Bronchial epithelial cell (primary cell): ENCODE data around the gene POMT2. TPM values are rescaled to one million over a fixed set of nuclear protein-coding genes. Genes with fewer than 3 reads are reported as not detected.
A peak's percentile ranks its signal among the peaks of the same experiment; 100 is the strongest.

ENCODE experiments used
- DNase-seq: peaks from one replicate; pipeline ENCODE4 v3.0.0-alpha.2; 2010; ENCODE audit warnings: low read depth
- FAIRE-seq: peaks from 2 replicates; lab custom pipeline; 2011; peaks lifted over from hg19 to GRCh38; lab: Jason Lieb, UNC
- H3K27me3 ChIP-seq: 2 replicates; pipeline ENCODE4 v1.5.1; 2011; ENCODE audit warnings: low read length; ENCODE audit not compliant: control insufficient read depth, insufficient read depth
- H3K36me3 ChIP-seq: 2 replicates; pipeline ENCODE4 v1.5.1; 2011; ENCODE audit warnings: low read length; ENCODE audit not compliant: control insufficient read depth, insufficient read depth
- H3K4me3 ChIP-seq: 2 replicates; pipeline ENCODE4 v1.5.1; 2011; ENCODE audit warnings: mild to moderate bottlenecking, low read depth, low read length, control low read depth
- CTCF ChIP-seq: IDR thresholded peaks from 2 replicates; pipeline ENCODE4 v1.5.1; 2011; ENCODE audit warnings: mild to moderate bottlenecking, moderate library complexity, low read length, control low read depth, inconsistent platforms; ENCODE audit not compliant: insufficient read depth, severe bottlenecking
- total RNA-seq: library from RNA; depleted of rRNA; stranded (reverse); fragments of >200 nt; gene quantifications from 2 replicates; pipeline ENCODE4 v1.2.1, GENCODE V29; 2014

The POMT2 gene
- total RNA-seq, 1 donor from 2014 or later, result 5.8 TPM

- no peak for DNase-seq
- TF ChIP-seq CTCF, result no peak
- no peaks in the 10 kb centered on the region for H3K36me3 ChIP-seq
- no peak overlapping the region for H3K4me3 ChIP-seq
- no peak for FAIRE-seq
- H3K27me3 ChIP-seq, result no peaks in the 10 kb centered on the region
Measured at GRCh38 chr14:77313371-77313770, 7.3 kb downstream of the POMT2 start.

- no peak for FAIRE-seq
- peak; percentile 66 for DNase-seq
- no peaks in the 10 kb centered on the region for H3K27me3 ChIP-seq
- no peak overlapping the region for H3K4me3 ChIP-seq
- H3K36me3 ChIP-seq, result no peaks in the 10 kb centered on the region
- TF ChIP-seq CTCF, result no peak
Measured at GRCh38 chr14:77311217-77311616, 9.5 kb downstream of the POMT2 start.

GRCh38 chr14:77310026-77310425 lies 10.7 kb downstream of the POMT2 start:
- FAIRE-seq, result no peak
- TF ChIP-seq CTCF, result no peak
- no peak for DNase-seq
- Histone ChIP-seq H3K27me3 (no peaks in the 10 kb centered on the region), H3K4me3 (no peak overlapping the region), H3K36me3 (no peaks in the 10 kb centered on the region)

GRCh38 chr14:77309131-77309530 lies 11.6 kb downstream of the POMT2 start:
- TF ChIP-seq CTCF, result no peak
- FAIRE-seq (no peak), DNase-seq (no peak)
- H3K4me3 ChIP-seq, result no peak overlapping the region
- no peaks in the 10 kb centered on the region for H3K36me3 ChIP-seq
- no peaks in the 10 kb centered on the region for H3K27me3 ChIP-seq

GRCh38 chr14:77306851-77307496 lies 13.7 kb downstream of the POMT2 start:
- Histone ChIP-seq H3K36me3 (no peaks in the 10 kb centered on the region), H3K4me3 (no peak overlapping the region), H3K27me3 (no peaks in the 10 kb centered on the region)
- DNase-seq (no peak), FAIRE-seq (no peak)
- TF ChIP-seq CTCF, result no peak

- DNase-seq (no peak), FAIRE-seq (no peak)
- no peak overlapping the region for H3K4me3 ChIP-seq
- no peaks in the 10 kb centered on the region for H3K36me3 ChIP-seq
- no peak for TF ChIP-seq CTCF
- no peaks in the 10 kb centered on the region for H3K27me3 ChIP-seq
Measured at GRCh38 chr14:77306416-77306815, 14.3 kb downstream of the POMT2 start.
